GM19328 (cell line): Measurements from ENCODE around the gene PPP1R9B.

Experiments used
- ATAC-seq: cut with Tn5 transposase; IDR thresholded peaks from one replicate; pipeline ENCODE4 v1.9.1; 2021; ENCODE audit warnings: mild to moderate bottlenecking, moderate library complexity; ENCODE audit not compliant: unreplicated experiment

PPP1R9B gene

GRCh38 chr17:50109785-50110184 lies 40.7 kb downstream of the PPP1R9B start:
- ATAC-seq, result no peak

GRCh38 chr17:50109207-50109606 lies 41.3 kb downstream of the PPP1R9B start:
- ATAC-seq, result no peak

- ATAC-seq, result no peak
Measured at GRCh38 chr17:50108556-50108955, 41.9 kb downstream of the PPP1R9B start.

GRCh38 chr17:50107790-50108414 lies 42.6 kb downstream of the PPP1R9B start:
- no peak for ATAC-seq

GRCh38 chr17:50106393-50107131 lies 43.9 kb downstream of the PPP1R9B start:
- no peak for ATAC-seq

- no peak for ATAC-seq
Measured at GRCh38 chr17:50105811-50106210, 44.7 kb downstream of the PPP1R9B start.

- ATAC-seq, result no peak
Measured at GRCh38 chr17:50103941-50104340, 46.5 kb downstream of the PPP1R9B start.

- ATAC-seq, result no peak
Measured at GRCh38 chr17:50103252-50103651, 47.2 kb downstream of the PPP1R9B start.

GRCh38 chr17:50102164-50102991 lies 48.1 kb downstream of the PPP1R9B start:
- ATAC-seq, result no peak

- ATAC-seq, result no peak
Measured at GRCh38 chr17:50101346-50102163, 48.9 kb downstream of the PPP1R9B start.

GRCh38 chr17:50100921-50101345 lies 49.5 kb downstream of the PPP1R9B start:
- ATAC-seq, result no peak

- no peak for ATAC-seq
Measured at GRCh38 chr17:50100480-50100883, 50.0 kb downstream of the PPP1R9B start.

GRCh38 chr17:50099003-50099402 lies 51.5 kb downstream of the PPP1R9B start:
- no peak for ATAC-seq

- ATAC-seq, result no peak
Measured at GRCh38 chr17:50098583-50098982, 51.9 kb downstream of the PPP1R9B start.

GRCh38 chr17:50097926-50098325 lies 52.6 kb downstream of the PPP1R9B start:
- no peak for ATAC-seq

GRCh38 chr17:50097455-50097854 lies 53.0 kb downstream of the PPP1R9B start:
- ATAC-seq, result no peak

GRCh38 chr17:50096758-50097157 lies 53.7 kb downstream of the PPP1R9B start:
- ATAC-seq, result no peak

- no peak for ATAC-seq
Measured at GRCh38 chr17:50096092-50096491, 54.4 kb downstream of the PPP1R9B start.

GRCh38 chr17:50095626-50096037 lies 54.8 kb downstream of the PPP1R9B start:
- no peak for ATAC-seq

GRCh38 chr17:50094753-50095619 lies 55.5 kb downstream of the PPP1R9B start, which contains the start of gene PDK2:
Gene PDK2 (plus strand): TSS chr17:50095351. CDS start chr17:50095436, 85 bp downstream.
- ATAC-seq, result peak; percentile 92
